NCI-H2107 treated with DMSO at 0.1 percent for 48 hours (cell line): Measurements from ENCODE around the gene TXNL4A.
A peak's percentile ranks its signal among the peaks of the same experiment; 100 is the strongest.
"Not testable (repeated sequence)": the region's sequence is repeated elsewhere in the genome, so short reads cannot be mapped to it uniquely, and the experiment has no call there.

Source experiments
- DNase-seq: peaks from one replicate; lab custom pipeline; 2025; ENCODE audit not compliant: unreplicated experiment; lab: John Stamatoyannopoulos, UW

The TXNL4A gene

GRCh38 chr18:79999701-80000100 is 11.3 kb upstream of the TXNL4A start:
- not testable (repeated sequence) for DNase-seq

GRCh38 chr18:79991494-79991893 is 3.1 kb upstream of the TXNL4A start:
- no peak for DNase-seq

GRCh38 chr18:79989195-79989497 is 783 bp upstream of the TXNL4A start:
- no peak for DNase-seq

- DNase-seq = peak; percentile 21
Observed at GRCh38 chr18:79988071-79988450, 302 bp downstream of the TXNL4A start.

GRCh38 chr18:79987566-79987965 is 797 bp downstream of the TXNL4A start:
- no peak for DNase-seq

- DNase-seq = no peak
Observed at GRCh38 chr18:79986726-79987125, 1.6 kb downstream of the TXNL4A start.

- DNase-seq = no peak
Observed at GRCh38 chr18:79985172-79985571, 3.2 kb downstream of the TXNL4A start.

GRCh38 chr18:79983793-79984192 is 4.6 kb downstream of the TXNL4A start:
- no peak for DNase-seq

GRCh38 chr18:79983253-79983652 is 5.1 kb downstream of the TXNL4A start:
- no peak for DNase-seq

- DNase-seq = no peak
Observed at GRCh38 chr18:79982736-79983135, 5.6 kb downstream of the TXNL4A start.

GRCh38 chr18:79980585-79980984 is 7.8 kb downstream of the TXNL4A start:
- DNase-seq = no peak

- DNase-seq = no peak
Observed at GRCh38 chr18:79979843-79980242, 8.5 kb downstream of the TXNL4A start.

- no peak for DNase-seq
Observed at GRCh38 chr18:79975985-79976680, 12.2 kb downstream of the TXNL4A start.

GRCh38 chr18:79975043-79975442 is 13.3 kb downstream of the TXNL4A start:
- no peak for DNase-seq

GRCh38 chr18:79974025-79974654 is 14.2 kb downstream of the TXNL4A start:
- no peak for DNase-seq

- DNase-seq = no peak
Observed at GRCh38 chr18:79973517-79973916, 14.8 kb downstream of the TXNL4A start.

GRCh38 chr18:79972720-79973119 is 15.6 kb downstream of the TXNL4A start:
- no peak for DNase-seq

GRCh38 chr18:79971986-79972385 is 16.4 kb downstream of the TXNL4A start:
- no peak for DNase-seq

- DNase-seq = no peak
Observed at GRCh38 chr18:79971211-79971952, 17.0 kb downstream of the TXNL4A start.

GRCh38 chr18:79970419-79971133 is 17.8 kb downstream of the TXNL4A start:
- no peak for DNase-seq

- DNase-seq = no peak
Observed at GRCh38 chr18:79965119-79965902, 23.1 kb downstream of the TXNL4A start.
